Erythroblast (primary cell): ENCODE measurements around the gene PPA1.
"Not testable (repeated sequence)": the region's sequence is repeated elsewhere in the genome, so short reads cannot be mapped to it uniquely, and the experiment has no call there.

Experiments used
- DNase-seq, 2 experiments: peaks; one replicate each; lab custom pipeline; 2025; lab: John Stamatoyannopoulos, UW
- GATA1 ChIP-seq: IDR thresholded peaks from 2 replicates; pipeline ENCODE4 v1.6.1; 2011; ENCODE audit warnings: low read depth, mild to moderate bottlenecking, control low read depth, low read length, moderate library complexity
- POLR2A ChIP-seq: IDR thresholded peaks from 2 replicates; pipeline ENCODE4 v1.6.1; 2011; ENCODE audit warnings: mild to moderate bottlenecking, low read length

PPA1 gene

GRCh38 chr10:70234668-70235447, 1.6 kb upstream of the PPA1 start:
- peak; percentile 15 to 17 for DNase-seq
- TF ChIP-seq POLR2A (no peak), GATA1 (no peak)

- TF ChIP-seq POLR2A (no peak), GATA1 (no peak)
- no peak for DNase-seq
Measured at GRCh38 chr10:70233939-70234300, 691 bp upstream of the PPA1 start.

GRCh38 chr10:70232859-70233108, 445 bp downstream of the PPA1 start:
- TF ChIP-seq GATA1 (no peak), POLR2A (no peak)

GRCh38 chr10:70232155-70232858, 922 bp downstream of the PPA1 start:
- peak; percentile 62 to 67 for DNase-seq

More at GRCh38 chr10:70232859-70233108, 445 bp downstream of the PPA1 start:
- peak in 1 of 2 experiments; percentile 61 for DNase-seq

GRCh38 chr10:70228491-70228890, 4.7 kb downstream of the PPA1 start:
- TF ChIP-seq GATA1, result no peak
- no peak for TF ChIP-seq POLR2A
- DNase-seq, result no peak

More at GRCh38 chr10:70232155-70232858, 922 bp downstream of the PPA1 start:
- TF ChIP-seq GATA1, result no peak
- TF ChIP-seq POLR2A, result no peak

- TF ChIP-seq GATA1 (no peak), POLR2A (no peak)
- peak in 1 of 2 experiments; percentile 5 for DNase-seq
Measured at GRCh38 chr10:70227548-70228320, 5.5 kb downstream of the PPA1 start.

- DNase-seq, result no peak
- no peak for TF ChIP-seq POLR2A
- TF ChIP-seq GATA1, result no peak
Measured at GRCh38 chr10:70223728-70224127, 9.5 kb downstream of the PPA1 start.

- not testable (repeated sequence) for DNase-seq
Measured at GRCh38 chr10:70222811-70223447, 10.3 kb downstream of the PPA1 start.

GRCh38 chr10:70222340-70222794, 10.9 kb downstream of the PPA1 start:
- DNase-seq, result no peak
- TF ChIP-seq GATA1 (no peak), POLR2A (no peak)

GRCh38 chr10:70221030-70221429, 12.2 kb downstream of the PPA1 start:
- peak in 1 of 2 experiments; percentile 48 for DNase-seq
- no peak for TF ChIP-seq GATA1
- TF ChIP-seq POLR2A, result no peak

GRCh38 chr10:70212879-70213278, 20.4 kb downstream of the PPA1 start:
- TF ChIP-seq POLR2A (no peak), GATA1 (no peak)

GRCh38 chr10:70212277-70212676, 21.0 kb downstream of the PPA1 start:
- TF ChIP-seq POLR2A (no peak), GATA1 (no peak)
- no peak for DNase-seq

More at GRCh38 chr10:70212879-70213278, 20.4 kb downstream of the PPA1 start:
- DNase-seq, result peak in 1 of 2 experiments; percentile 35

GRCh38 chr10:70206762-70207161, 26.5 kb downstream of the PPA1 start:
- DNase-seq, result no peak
- TF ChIP-seq POLR2A (no peak), GATA1 (no peak)
